ENCODE measurements around the gene AHNAK.

AHNAK gene, protein sequence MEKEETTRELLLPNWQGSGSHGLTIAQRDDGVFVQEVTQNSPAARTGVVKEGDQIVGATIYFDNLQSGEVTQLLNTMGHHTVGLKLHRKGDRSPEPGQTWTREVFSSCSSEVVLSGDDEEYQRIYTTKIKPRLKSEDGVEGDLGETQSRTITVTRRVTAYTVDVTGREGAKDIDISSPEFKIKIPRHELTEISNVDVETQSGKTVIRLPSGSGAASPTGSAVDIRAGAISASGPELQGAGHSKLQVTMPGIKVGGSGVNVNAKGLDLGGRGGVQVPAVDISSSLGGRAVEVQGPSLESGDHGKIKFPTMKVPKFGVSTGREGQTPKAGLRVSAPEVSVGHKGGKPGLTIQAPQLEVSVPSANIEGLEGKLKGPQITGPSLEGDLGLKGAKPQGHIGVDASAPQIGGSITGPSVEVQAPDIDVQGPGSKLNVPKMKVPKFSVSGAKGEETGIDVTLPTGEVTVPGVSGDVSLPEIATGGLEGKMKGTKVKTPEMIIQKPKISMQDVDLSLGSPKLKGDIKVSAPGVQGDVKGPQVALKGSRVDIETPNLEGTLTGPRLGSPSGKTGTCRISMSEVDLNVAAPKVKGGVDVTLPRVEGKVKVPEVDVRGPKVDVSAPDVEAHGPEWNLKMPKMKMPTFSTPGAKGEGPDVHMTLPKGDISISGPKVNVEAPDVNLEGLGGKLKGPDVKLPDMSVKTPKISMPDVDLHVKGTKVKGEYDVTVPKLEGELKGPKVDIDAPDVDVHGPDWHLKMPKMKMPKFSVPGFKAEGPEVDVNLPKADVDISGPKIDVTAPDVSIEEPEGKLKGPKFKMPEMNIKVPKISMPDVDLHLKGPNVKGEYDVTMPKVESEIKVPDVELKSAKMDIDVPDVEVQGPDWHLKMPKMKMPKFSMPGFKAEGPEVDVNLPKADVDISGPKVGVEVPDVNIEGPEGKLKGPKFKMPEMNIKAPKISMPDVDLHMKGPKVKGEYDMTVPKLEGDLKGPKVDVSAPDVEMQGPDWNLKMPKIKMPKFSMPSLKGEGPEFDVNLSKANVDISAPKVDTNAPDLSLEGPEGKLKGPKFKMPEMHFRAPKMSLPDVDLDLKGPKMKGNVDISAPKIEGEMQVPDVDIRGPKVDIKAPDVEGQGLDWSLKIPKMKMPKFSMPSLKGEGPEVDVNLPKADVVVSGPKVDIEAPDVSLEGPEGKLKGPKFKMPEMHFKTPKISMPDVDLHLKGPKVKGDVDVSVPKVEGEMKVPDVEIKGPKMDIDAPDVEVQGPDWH (N-terminal part only)

GRCh38 chr11:62546244-62546928, at the start of gene AHNAK:
AHNAK (minus strand) TSS chr11:62546806; CDS start chr11:62536098, 10,708 bp downstream.
- intact Hi-C loops (cut with DNase I; ENCODE audit: low total_unique reads), result loop anchor here (10.0 kb wide), 1 partner anchor 48 kb away; the partner anchor contains the start of gene TUT1
- peaks cover 5 to 76% (median 56%) of the 10 kb centered on the region in 4 donors for H3K4me1 ChIP-seq
- H3K27me3 ChIP-seq, result no peaks in the 10 kb centered on the region
- peak within 1 kb of the TSS; percentile 86 to 87 for H3K4me3 ChIP-seq
- no peaks in the 10 kb centered on the region for H3K9me3 ChIP-seq
- peak; percentile 88 to 94 for DNase-seq
- H3K27ac ChIP-seq, result peak within 1 kb of the TSS; percentile 98
- no peak for TF ChIP-seq CTCF (IDR thresholded peaks at IDR 0.05)
- H3K36me3 ChIP-seq, result peaks cover 0 to 9% (median 0%) of the 10 kb centered on the region in 3 donors

DNA sequence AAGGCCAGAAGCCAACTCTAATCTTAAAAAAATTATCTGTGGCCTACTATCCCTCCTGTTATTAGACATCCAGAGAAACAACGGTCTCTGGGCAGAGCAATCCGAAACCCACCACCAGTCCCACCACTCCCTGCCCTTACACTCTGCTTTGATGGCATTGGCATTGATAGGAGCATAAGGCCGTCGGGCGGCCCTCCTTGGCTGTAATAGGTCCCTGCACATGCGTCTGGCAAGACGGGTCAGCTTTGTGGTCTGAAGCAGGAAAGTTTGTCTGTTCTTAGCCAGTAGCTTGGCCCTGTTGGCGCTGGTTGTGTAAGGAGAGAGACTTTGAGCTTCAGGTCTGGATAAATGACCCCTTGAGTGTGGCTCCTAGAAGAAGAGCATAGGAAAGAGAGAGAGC, 48.5 kb upstream of the AHNAK start:
- peaks cover 7 to 44% (median 34%) of the 10 kb centered on the region in 4 donors for H3K4me1 ChIP-seq
- no peaks in the 10 kb centered on the region for H3K27me3 ChIP-seq
- H3K27ac ChIP-seq, result no peak overlapping the region
- intact Hi-C loops (cut with DNase I; ENCODE audit: low total_unique reads), result loop anchor here (10.0 kb wide), 1 partner anchor 50 kb away; the partner anchor contains the start of gene AHNAK
- H3K4me3 ChIP-seq, result no peak overlapping the region
- no peak for DNase-seq
- no peaks in the 10 kb centered on the region for H3K9me3 ChIP-seq
- peaks cover 48 to 54% (median 50%) of the 10 kb centered on the region in 3 donors for H3K36me3 ChIP-seq
- no peak for TF ChIP-seq CTCF (IDR thresholded peaks at IDR 0.05)

GRCh38 chr11:62593434-62594044, 46.9 kb upstream of the AHNAK start:
- Histone ChIP-seq H3K9me3 (no peaks in the 10 kb centered on the region), H3K36me3 (peaks cover 48 to 56% (median 55%) of the 10 kb centered on the region in 3 donors), H3K27me3 (no peaks in the 10 kb centered on the region), H3K4me1 (peaks cover 0 to 32% (median 21%) of the 10 kb centered on the region in 4 donors), H3K27ac (peak overlapping the region in 1 of 2 donors; percentile 89), H3K4me3 (no peak overlapping the region)
- DNase-seq, result peak; percentile 84 to 85
- TF ChIP-seq CTCF (IDR thresholded peaks at IDR 0.05), result peak; percentile 35 to 46
- intact Hi-C loops (cut with DNase I; ENCODE audit: low total_unique reads), result loop anchor here (10.0 kb wide), 1 partner anchor 49 kb away; the partner anchor contains the start of gene AHNAK

DNA sequence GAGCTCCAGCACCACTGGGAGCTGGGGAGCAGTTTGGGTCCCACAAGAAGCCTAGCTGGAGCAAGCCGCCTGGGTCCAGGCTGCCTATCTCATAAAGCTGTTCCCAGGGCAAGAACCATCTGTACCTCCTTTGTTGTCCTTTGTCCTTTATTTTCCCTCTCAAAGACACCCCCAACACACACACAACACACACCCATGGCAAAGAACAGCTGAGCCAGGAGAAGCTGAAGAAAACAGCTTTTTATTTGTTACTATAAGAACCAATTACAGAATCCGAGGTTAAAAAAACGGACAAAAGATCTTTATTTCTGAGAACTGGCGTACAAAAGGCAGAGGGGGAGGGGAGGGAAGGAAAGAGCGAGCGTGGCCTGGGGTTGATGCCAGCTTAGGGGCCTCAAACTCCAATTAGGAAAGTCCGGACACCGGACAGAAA, 46.4 kb upstream of the AHNAK start:
- no peak for TF ChIP-seq CTCF (IDR thresholded peaks at IDR 0.05)
- Histone ChIP-seq H3K9me3 (no peaks in the 10 kb centered on the region), H3K27ac (peak overlapping the region; percentile 89 to 97), H3K4me1 (peaks cover 0 to 30% (median 19%) of the 10 kb centered on the region in 4 donors), H3K36me3 (peaks cover 44 to 56% (median 55%) of the 10 kb centered on the region in 3 donors), H3K4me3 (no peak overlapping the region), H3K27me3 (no peaks in the 10 kb centered on the region)
- DNase-seq, result no peak
- intact Hi-C loops (cut with DNase I; ENCODE audit: low total_unique reads), result loop anchor here (10.0 kb wide), 1 partner anchor 48 kb away; the partner anchor contains the start of gene AHNAK
